Peyer's patch (tissue), 4 donors: ENCODE measurements around the gene SEC23A.
"Not testable (repeated sequence)": the region's sequence is repeated elsewhere in the genome, so short reads cannot be mapped to it uniquely, and the experiment has no call there.

ENCODE experiments used
- CTCF ChIP-seq, 6 experiments: fragments of 450-650 bp in 4 of 6; fragments of 200-600 bp in 2 of 6; sonication (generic) in 1 of 6; IDR thresholded peaks; one replicate each; pipeline ENCODE4 v1.5.1; 2017 to 2019; ENCODE audit warnings: antibody characterized with exemption in 6 of 6, mild to moderate bottlenecking in 3 of 6, moderate library complexity in 1 of 6
- POLR2A ChIP-seq, 2 donors: fragments of 450-650 bp; IDR thresholded peaks; one replicate each; pipeline ENCODE4 v1.5.1; 2017; ENCODE audit warnings: antibody characterized with exemption in 2 of 2, mild to moderate bottlenecking in 2 of 2, moderate library complexity in 2 of 2

GRCh38 chr14:39141623-39142022, 38.6 kb upstream of the SEC23A start:
- TF ChIP-seq CTCF, POLR2A (IDR thresholded peaks at IDR 0.05): not testable (repeated sequence)
